Stimulated activated CD8-positive, alpha-beta memory T cell treated with anti-CD3 and anti-CD28 coated beads, Interleukin-4, amount 100 ng/mL, for 48 hours (primary cell): ENCODE results near the gene DOK6.

Experiments
- DNase-seq: peaks from one replicate; pipeline ENCODE4 v3.0.0-alpha.2; 2020

DOK6 gene

GRCh38 chr18:69755856-69756496, 355.3 kb downstream of the DOK6 start:
- no peak for DNase-seq

GRCh38 chr18:69757733-69758132, 357.0 kb downstream of the DOK6 start:
- DNase-seq: no peak

GRCh38 chr18:69758458-69758857, 357.8 kb downstream of the DOK6 start:
- no peak for DNase-seq

GRCh38 chr18:69759046-69759445, 358.4 kb downstream of the DOK6 start:
- no peak for DNase-seq

- no peak for DNase-seq
These were observed 362.3 kb downstream of the DOK6 start for GRCh38 chr18:69763002-69763401.

GRCh38 chr18:69763821-69764220, 363.1 kb downstream of the DOK6 start:
- no peak for DNase-seq

GRCh38 chr18:69770238-69770637, 369.6 kb downstream of the DOK6 start:
- no peak for DNase-seq

GRCh38 chr18:69774831-69775230, 374.1 kb downstream of the DOK6 start:
- no peak for DNase-seq

GRCh38 chr18:69777248-69777647, 376.6 kb downstream of the DOK6 start:
- DNase-seq: no peak

GRCh38 chr18:69778680-69779079, 378.0 kb downstream of the DOK6 start:
- no peak for DNase-seq

GRCh38 chr18:69780851-69781250, 380.2 kb downstream of the DOK6 start:
- DNase-seq: no peak

GRCh38 chr18:69784815-69785214, 384.1 kb downstream of the DOK6 start:
- DNase-seq: no peak

- no peak for DNase-seq
These were observed 384.8 kb downstream of the DOK6 start for GRCh38 chr18:69785466-69785865.

GRCh38 chr18:69786427-69786826, 385.7 kb downstream of the DOK6 start:
- no peak for DNase-seq

- DNase-seq: no peak
These were observed 387.3 kb downstream of the DOK6 start for GRCh38 chr18:69787825-69788547.

- DNase-seq: no peak
These were observed 389.1 kb downstream of the DOK6 start for GRCh38 chr18:69789794-69790193.

- no peak for DNase-seq
These were observed 390.0 kb downstream of the DOK6 start for GRCh38 chr18:69790649-69791048.

- DNase-seq: no peak
These were observed 395.1 kb downstream of the DOK6 start for GRCh38 chr18:69795791-69796190.

GRCh38 chr18:69804776-69805501, 404.3 kb downstream of the DOK6 start:
- no peak for DNase-seq

- no peak for DNase-seq
These were observed 407.7 kb downstream of the DOK6 start for GRCh38 chr18:69808399-69808798.

- no peak for DNase-seq
These were observed 412.9 kb downstream of the DOK6 start for GRCh38 chr18:69813559-69813958.

- no peak for DNase-seq
These were observed 414.2 kb downstream of the DOK6 start for GRCh38 chr18:69814861-69815385.

- DNase-seq: no peak
These were observed 416.8 kb downstream of the DOK6 start for GRCh38 chr18:69817335-69817940.
